CD14-positive monocyte (primary cell): Measurements from ENCODE around the gene CTF1. TPM values are rescaled to one million over a fixed set of nuclear protein-coding genes. Genes with fewer than 3 reads are reported as not detected.

Experiments used
- DNase-seq, 3 donors: peaks; one replicate each; pipeline ENCODE4 v3.0.0-alpha.2; 2011 to 2022
- H2AFZ ChIP-seq: 2 replicates; pipeline ENCODE4 v1.6.0; 2012; ENCODE audit warnings: mild to moderate bottlenecking, low read depth, low read length, inconsistent platforms; ENCODE audit not compliant: insufficient read depth, poor library complexity, severe bottlenecking
- H3K27ac ChIP-seq, 2 donors: 1 replicate in 1 of 2; 2 replicates in 1 of 2; pipeline ENCODE4 v1.5.1; 2012 to 2013; ENCODE audit warnings: low read length in 2 of 2, control low read depth in 1 of 2, inconsistent platforms in 1 of 2, low read depth in 1 of 2, mild to moderate bottlenecking in 1 of 2
- H3K27me3 ChIP-seq, 2 donors: one replicate each; pipeline versions ENCODE4 v1.6.0 to v1.6.1; 2011 to 2013; ENCODE audit warnings: low read length in 2 of 2; ENCODE audit not compliant: control insufficient read depth in 2 of 2, insufficient read depth in 2 of 2
- H3K36me3 ChIP-seq, 2 donors: replicated peaks in 1 of 2; 1 replicate in 1 of 2; 2 replicates in 1 of 2; pipeline versions ENCODE4 v1.5.1 to v1.6.1; 2012 to 2013; ENCODE audit warnings: low read length in 2 of 2, control low read depth in 1 of 2, inconsistent platforms in 1 of 2, mild to moderate bottlenecking in 1 of 2; ENCODE audit not compliant: insufficient read depth in 2 of 2, control insufficient read depth in 1 of 2
- H3K4me1 ChIP-seq, 2 donors: 1 replicate in 1 of 2; 2 replicates in 1 of 2; pipeline versions ENCODE4 v1.5.1 to v1.6.1; 2012 to 2013; ENCODE audit warnings: low read length in 2 of 2, control low read depth in 1 of 2, inconsistent platforms in 1 of 2, mild to moderate bottlenecking in 1 of 2, moderate library complexity in 1 of 2; ENCODE audit not compliant: insufficient read depth in 2 of 2, control insufficient read depth in 1 of 2
- H3K4me2 ChIP-seq: replicated peaks from 2 replicates; pipeline ENCODE3; 2012; ENCODE audit warnings: low read length, moderate library complexity, mild to moderate bottlenecking; ENCODE audit not compliant: poor library complexity, severe bottlenecking; ENCODE audit errors: extremely low read depth
- H3K4me3 ChIP-seq, 3 experiments: fragments of 200-600 bp in 1 of 3; sonication (generic) in 1 of 3; replicated peaks in 1 of 3; 1 replicate in 2 of 3; 2 replicates in 1 of 3; pipeline ENCODE4 v1.5.1; 2011 to 2013; ENCODE audit warnings: low read length in 3 of 3, mild to moderate bottlenecking in 3 of 3, control low read depth in 2 of 3, low read depth in 2 of 3, inconsistent platforms in 1 of 3, moderate library complexity in 1 of 3
- H3K79me2 ChIP-seq: 2 replicates; pipeline ENCODE4 v1.6.0; 2012; ENCODE audit warnings: mild to moderate bottlenecking, control low read depth, inconsistent platforms, low read length, moderate library complexity; ENCODE audit not compliant: insufficient read depth
- H3K9ac ChIP-seq: 2 replicates; pipeline ENCODE4 v1.6.0; 2017; ENCODE audit warnings: low read length, mild to moderate bottlenecking; ENCODE audit not compliant: insufficient read depth, poor library complexity, severe bottlenecking
- H3K9me3 ChIP-seq, 2 donors: replicated peaks in 1 of 2; 1 replicate in 1 of 2; 2 replicates in 1 of 2; pipeline versions ENCODE4 v1.5.1 to v1.6.1; 2012 to 2013; ENCODE audit warnings: low read length in 2 of 2, control low read depth in 1 of 2; ENCODE audit not compliant: control insufficient read depth in 1 of 2, insufficient read depth in 1 of 2
- H4K20me1 ChIP-seq: 2 replicates; pipeline ENCODE4 v1.6.0; 2012; ENCODE audit warnings: mild to moderate bottlenecking, low read length, control low read depth, moderate library complexity; ENCODE audit not compliant: insufficient read depth
- H3K27ac Mint-ChIP-seq, 7 donors: one replicate each; pipeline ENCODE4 v1.8.0; 2020; ENCODE audit warnings: mild to moderate bottlenecking in 7 of 7, mixed read lengths in 7 of 7, moderate library complexity in 6 of 7, inconsistent platforms in 2 of 7
- H3K27me3 Mint-ChIP-seq, 3 donors: one replicate each; pipeline ENCODE4 v1.8.0; 2021 to 2022; ENCODE audit warnings: low read depth in 3 of 3, mild to moderate bottlenecking in 3 of 3, mixed read lengths in 3 of 3, moderate library complexity in 3 of 3, inconsistent platforms in 1 of 3
- H3K36me3 Mint-ChIP-seq, 2 donors: one replicate each; pipeline ENCODE4 v1.8.0; 2020; ENCODE audit warnings: mixed read lengths in 2 of 2, inconsistent platforms in 1 of 2, mild to moderate bottlenecking in 1 of 2
- H3K4me1 Mint-ChIP-seq: one replicate; pipeline ENCODE4 v1.8.0; 2020; ENCODE audit warnings: mild to moderate bottlenecking, mixed read lengths
- H3K4me3 Mint-ChIP-seq, 2 donors: one replicate each; pipeline ENCODE4 v1.8.0; 2020; ENCODE audit warnings: mild to moderate bottlenecking in 2 of 2, mixed read lengths in 2 of 2, moderate library complexity in 1 of 2
- H3K9me3 Mint-ChIP-seq, 7 donors: one replicate each; pipeline ENCODE4 v1.8.0; 2020 to 2022; ENCODE audit warnings: mixed read lengths in 7 of 7, mild to moderate bottlenecking in 6 of 7, moderate library complexity in 6 of 7, inconsistent platforms in 2 of 7
- WGBS: methylation state at CpG from one replicate; pipeline ENCODE4 v1.1.5; 2013; ENCODE audit warnings: missing lambda C conversion rate; ENCODE audit not compliant: insufficient coverage; 5-methylcytosine and 5-hydroxymethylcytosine counted together
- intact Hi-C, 2 donors: fragments of 100-400 bp; cut with micrococcal nuclease; formaldehyde crosslinking; loops; one replicate each; pipeline versions ENCODE4 v1.15.0 to v1.15.1; 2023
- polyA plus RNA-seq, 3 donors: library from polyadenylated mRNA; depleted of rRNA in 1 of 3; unstranded in 2 of 3; stranded (reverse) in 1 of 3; fragments of 300-500 nt in 2 of 3; fragments of >200 nt in 1 of 3; fragmentation: Illumina TruSeq in 2 of 3; gene quantifications; 1 replicate in 2 of 3; 2 replicates in 1 of 3; pipeline ENCODE4 v1.2.3, GENCODE V29; 2012 to 2021
- TF ChIP-seq, protein P1 (sequence below): fragments of 200-600 bp; IDR thresholded peaks from one replicate; pipeline ENCODE4 v1.8.0; 2022; ENCODE audit warnings: antibody characterized with exemption, mild to moderate bottlenecking

Gene CTF1
- polyA plus RNA-seq, 3 donors = 0.93 TPM; not detected in 2

- Histone ChIP-seq H3K36me3 (peaks cover 19 to 31% of the 10 kb centered on the region in 2 donors), H3K27ac (peak overlapping the region; percentile 38 to 80), H3K27me3 (no peaks in the 10 kb centered on the region), H4K20me1 (peaks cover 54% of the 10 kb centered on the region), H3K4me2 (peak overlapping the region; percentile 99), H3K4me3 (peak overlapping the region; percentile 59 to 99 (median 85)), H3K9me3 (no peaks in the 10 kb centered on the region), H3K79me2 (peaks cover 44% of the 10 kb centered on the region), H2AFZ (peak overlapping the region; percentile 91), H3K4me1 (peaks cover 25 to 28% of the 10 kb centered on the region in 2 donors), H3K9ac (peak overlapping the region; percentile 91)
- DNase-seq = peak; percentile 44 to 60 (median 53)
- Mint-ChIP-seq H3K4me3 (peak overlapping the region; percentile 90 to 97), H3K9me3 (peaks cover 0 to 1% (median 0%) of the 10 kb centered on the region in 7 donors), H3K36me3 (peaks cover 7 to 36% of the 10 kb centered on the region in 2 donors), H3K4me1 (peaks cover 22% of the 10 kb centered on the region), H3K27ac (peak overlapping the region; percentile 84 to 95 (median 90)), H3K27me3 (peaks cover 0 to 4% (median 0%) of the 10 kb centered on the region in 3 donors)
- intact Hi-C loops = loop anchor here in 1 of 2 donors (10.0 kb wide), 1 partner anchor 145 kb away; the partner anchor contains the start of gene VKORC1
- WGBS = 0% methylated on average over 21 of the region's 21 CpGs
- TF ChIP-seq, protein P1, sequence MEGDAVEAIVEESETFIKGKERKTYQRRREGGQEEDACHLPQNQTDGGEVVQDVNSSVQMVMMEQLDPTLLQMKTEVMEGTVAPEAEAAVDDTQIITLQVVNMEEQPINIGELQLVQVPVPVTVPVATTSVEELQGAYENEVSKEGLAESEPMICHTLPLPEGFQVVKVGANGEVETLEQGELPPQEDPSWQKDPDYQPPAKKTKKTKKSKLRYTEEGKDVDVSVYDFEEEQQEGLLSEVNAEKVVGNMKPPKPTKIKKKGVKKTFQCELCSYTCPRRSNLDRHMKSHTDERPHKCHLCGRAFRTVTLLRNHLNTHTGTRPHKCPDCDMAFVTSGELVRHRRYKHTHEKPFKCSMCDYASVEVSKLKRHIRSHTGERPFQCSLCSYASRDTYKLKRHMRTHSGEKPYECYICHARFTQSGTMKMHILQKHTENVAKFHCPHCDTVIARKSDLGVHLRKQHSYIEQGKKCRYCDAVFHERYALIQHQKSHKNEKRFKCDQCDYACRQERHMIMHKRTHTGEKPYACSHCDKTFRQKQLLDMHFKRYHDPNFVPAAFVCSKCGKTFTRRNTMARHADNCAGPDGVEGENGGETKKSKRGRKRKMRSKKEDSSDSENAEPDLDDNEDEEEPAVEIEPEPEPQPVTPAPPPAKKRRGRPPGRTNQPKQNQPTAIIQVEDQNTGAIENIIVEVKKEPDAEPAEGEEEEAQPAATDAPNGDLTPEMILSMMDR = no peak
Measured at GRCh38 chr16:30949650-30950515, 53.5 kb downstream of the CTF1 start.

GRCh38 chr16:30950516-30951065 lies 54.2 kb downstream of the CTF1 start:
- no peak for DNase-seq
- H3K27ac Mint-ChIP-seq = peak overlapping the region; percentile 84 to 95 (median 90)
- H3K36me3 ChIP-seq = peaks cover 17 to 31% of the 10 kb centered on the region in 2 donors
- H3K4me2 ChIP-seq = peak overlapping the region; percentile 99
- H3K27ac ChIP-seq = peak overlapping the region; percentile 38 to 80
- peaks cover 4 to 33% of the 10 kb centered on the region in 2 donors for H3K36me3 Mint-ChIP-seq
- peak overlapping the region; percentile 90 to 97 for H3K4me3 Mint-ChIP-seq
- whole genome bisulfite sequencing = 79% methylated on average over 6 of the region's 8 CpGs
- H3K27me3 Mint-ChIP-seq = peaks cover 0 to 4% (median 0%) of the 10 kb centered on the region in 3 donors
- peaks cover 0 to 1% (median 0%) of the 10 kb centered on the region in 7 donors for H3K9me3 Mint-ChIP-seq
- H3K9ac ChIP-seq = peak overlapping the region; percentile 91
- no peaks in the 10 kb centered on the region for H3K27me3 ChIP-seq
- peak overlapping the region; percentile 59 to 99 (median 85) for H3K4me3 ChIP-seq
- H2AFZ ChIP-seq = no peak overlapping the region
- TF ChIP-seq, protein P1 = no peak
- H3K79me2 ChIP-seq = peaks cover 44% of the 10 kb centered on the region
- peaks cover 22% of the 10 kb centered on the region for H3K4me1 Mint-ChIP-seq
- H3K9me3 ChIP-seq = no peaks in the 10 kb centered on the region
- H3K4me1 ChIP-seq = peaks cover 25 to 28% of the 10 kb centered on the region in 2 donors
- peaks cover 57% of the 10 kb centered on the region for H4K20me1 ChIP-seq
- intact Hi-C loops = loop anchor here in 1 of 2 donors (10.0 kb wide), 1 partner anchor 144 kb away; the partner anchor contains the start of gene VKORC1
